KOPT-K1 (cell line): ENCODE data around the gene FAM222B.
A peak's percentile ranks its signal among the peaks of the same experiment; 100 is the strongest.
"Not testable (repeated sequence)": the region's sequence is repeated elsewhere in the genome, so short reads cannot be mapped to it uniquely, and the experiment has no call there.

Experiments used
- H3K27ac ChIP-seq: fragments of 200-600 bp; sonication (generic); 2 replicates; pipeline ENCODE4 v1.5.1; 2016; ENCODE audit warnings: antibody characterized with exemption, mild to moderate bottlenecking, low read depth, low read length; ENCODE audit not compliant: poor library complexity, severe bottlenecking
- H3K36me3 ChIP-seq: fragments of 200-600 bp; sonication (generic); 2 replicates; pipeline ENCODE4 v1.5.1; 2017; ENCODE audit warnings: antibody characterized with exemption, mild to moderate bottlenecking, low read length, moderate library complexity; ENCODE audit not compliant: insufficient read depth
- H3K9me3 ChIP-seq: fragments of 200-600 bp; sonication (generic); 2 replicates; pipeline ENCODE4 v1.5.1; 2017; ENCODE audit warnings: antibody characterized with exemption, low read length, mild to moderate bottlenecking; ENCODE audit not compliant: insufficient read depth, poor library complexity, severe bottlenecking

Gene FAM222B

DNA sequence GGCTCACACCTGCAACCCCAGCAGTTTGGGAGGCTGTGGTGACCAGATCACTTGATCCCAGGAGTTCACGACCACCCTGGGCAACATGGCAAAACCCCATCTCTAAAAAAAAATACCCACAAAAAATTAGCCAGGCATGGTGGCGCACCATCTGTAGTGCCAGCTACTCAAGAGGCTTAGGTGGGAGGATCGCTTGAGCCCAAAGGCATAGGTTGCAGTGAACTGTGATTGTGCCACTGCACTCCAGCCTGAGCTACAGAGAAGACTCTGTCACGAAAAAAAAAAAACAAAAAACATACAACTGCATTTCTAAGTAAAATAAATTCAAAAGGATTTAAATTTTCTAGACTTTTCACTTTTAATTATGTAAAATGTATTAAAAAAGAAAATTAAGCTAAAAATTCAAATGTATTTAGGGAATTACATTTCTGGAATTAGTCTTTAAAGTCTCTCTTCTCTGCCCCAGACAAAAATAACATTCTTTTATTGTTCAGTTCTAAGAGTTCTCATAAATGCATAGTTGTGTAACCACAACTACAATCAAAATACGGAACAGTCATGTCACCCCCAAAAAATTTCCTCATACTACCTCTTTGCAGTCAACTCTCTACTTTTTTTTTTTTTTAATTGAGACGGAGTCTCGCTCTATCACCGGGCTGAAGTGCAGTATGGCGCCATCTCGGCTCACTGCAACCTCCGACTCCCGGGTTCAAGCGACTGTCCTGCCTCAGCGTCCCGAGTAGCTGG lies 14.1 kb downstream of the FAM222B start:
- no peak overlapping the region for H3K27ac ChIP-seq
- H3K9me3 ChIP-seq = no peaks in the 10 kb centered on the region
- H3K36me3 ChIP-seq = peaks cover 24% of the 10 kb centered on the region

DNA sequence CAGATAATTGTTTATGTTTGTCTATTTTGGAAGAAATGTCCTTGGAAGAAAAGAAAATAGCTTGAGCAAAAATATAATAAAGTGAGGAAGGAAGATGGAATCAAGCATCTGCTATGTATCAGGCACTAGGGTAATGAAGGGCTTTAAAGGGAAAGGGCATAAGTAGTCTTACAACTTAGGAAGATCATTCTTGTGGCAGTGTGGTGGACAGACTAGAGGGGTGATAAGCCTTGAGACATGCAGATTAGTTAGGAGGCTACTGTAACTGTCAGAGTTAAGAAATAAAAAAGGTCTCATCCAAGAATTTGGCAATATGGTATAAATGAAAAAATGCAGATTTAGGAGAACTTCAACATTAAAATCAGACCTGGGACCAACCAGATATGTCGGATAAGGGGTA lies 14.9 kb downstream of the FAM222B start:
- Histone ChIP-seq H3K36me3 (peaks cover 24% of the 10 kb centered on the region), H3K27ac (no peak overlapping the region), H3K9me3 (no peaks in the 10 kb centered on the region)

DNA sequence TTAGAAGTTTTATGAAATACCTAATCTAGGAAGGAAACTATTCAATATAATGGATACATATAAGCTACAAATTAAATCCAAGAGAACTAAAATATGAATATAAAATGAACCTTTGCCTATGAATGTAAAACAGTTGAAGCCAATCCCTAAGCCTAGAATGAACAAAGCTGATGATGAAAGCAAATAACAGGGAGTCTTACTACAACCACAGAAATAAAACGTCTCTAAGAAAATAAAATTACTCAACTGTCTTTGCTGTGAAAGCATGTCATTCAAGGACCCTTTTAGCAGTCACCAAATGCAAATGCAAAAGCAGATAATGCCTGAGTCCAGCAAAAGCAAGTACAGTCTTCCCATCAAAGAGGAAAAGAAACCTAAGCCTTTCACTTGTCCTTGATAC lies 23.0 kb downstream of the FAM222B start:
- Histone ChIP-seq H3K27ac (no peak overlapping the region), H3K36me3 (no peaks in the 10 kb centered on the region), H3K9me3 (no peaks in the 10 kb centered on the region)

DNA sequence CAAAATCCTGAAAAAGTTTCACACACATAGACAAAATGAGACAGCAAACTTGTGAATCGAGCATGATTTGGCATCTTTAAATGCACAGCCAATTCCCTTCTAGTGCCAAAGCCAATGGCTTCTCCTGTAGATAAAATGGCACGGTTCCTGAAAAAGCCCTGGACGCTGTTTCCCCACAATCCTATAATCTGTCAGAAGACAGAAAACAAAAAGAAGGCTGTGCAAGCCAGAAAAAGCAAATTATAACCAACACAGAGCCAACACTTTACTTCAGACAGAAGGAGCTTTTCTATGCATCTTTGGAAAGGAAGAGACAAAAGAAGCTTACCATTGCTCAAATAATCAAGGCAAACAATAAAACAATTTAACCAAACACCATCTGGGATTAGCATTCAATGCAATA lies 23.8 kb downstream of the FAM222B start:
- Histone ChIP-seq H3K27ac (no peak overlapping the region), H3K9me3 (no peaks in the 10 kb centered on the region), H3K36me3 (no peaks in the 10 kb centered on the region)

DNA sequence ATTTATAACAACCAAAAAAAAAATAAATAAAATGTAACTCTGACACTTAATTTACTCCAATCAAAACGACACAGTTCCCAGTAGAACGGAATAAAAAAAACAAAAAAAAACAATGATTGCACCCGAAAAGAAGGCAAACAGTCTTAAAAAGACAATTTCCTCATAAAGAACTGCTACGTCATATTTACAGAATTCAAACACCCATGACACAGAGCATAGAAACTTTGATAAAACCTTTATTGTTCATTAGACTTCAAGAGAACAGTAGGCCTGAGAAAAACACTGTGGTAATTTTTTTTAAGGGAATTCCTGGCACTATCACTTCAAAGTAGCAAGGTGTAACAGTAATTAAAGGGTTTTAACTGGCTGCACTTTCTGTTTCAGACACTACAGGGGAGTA lies 26.1 kb downstream of the FAM222B start:
- Histone ChIP-seq H3K9me3 (no peaks in the 10 kb centered on the region), H3K36me3 (no peaks in the 10 kb centered on the region), H3K27ac (no peak overlapping the region)

DNA sequence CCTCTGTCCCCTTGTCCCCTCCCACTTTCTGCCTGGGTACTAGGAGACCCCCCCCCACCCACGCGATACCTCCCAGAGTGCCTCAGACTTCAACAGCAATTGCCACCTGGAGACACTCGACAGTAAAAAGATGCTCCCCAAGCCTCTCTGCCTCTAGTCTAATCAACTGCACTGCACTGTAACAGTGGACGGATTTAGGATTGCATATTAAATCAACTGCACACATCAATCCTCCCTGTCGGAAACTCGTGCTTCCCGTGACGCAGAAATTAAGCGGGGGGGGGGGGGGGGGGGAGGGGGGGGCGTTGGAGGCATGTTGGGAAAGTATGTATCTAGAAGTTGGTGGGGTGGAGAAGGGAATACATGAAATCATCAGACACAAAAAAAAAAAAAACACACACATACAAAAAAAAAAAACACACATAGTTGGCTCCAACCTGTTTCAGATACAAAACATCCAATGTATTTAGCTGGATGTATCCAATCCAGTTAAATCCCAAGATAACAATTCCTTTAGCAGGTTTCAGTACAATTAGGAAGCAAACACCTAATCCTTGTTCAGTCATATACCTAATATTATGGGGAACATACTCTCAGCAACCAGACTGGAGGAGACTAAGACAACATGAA lies 29.7 kb downstream of the FAM222B start:
- no peaks in the 10 kb centered on the region for H3K9me3 ChIP-seq
- H3K27ac ChIP-seq = peak overlapping the region; percentile 82
- no peaks in the 10 kb centered on the region for H3K36me3 ChIP-seq

DNA sequence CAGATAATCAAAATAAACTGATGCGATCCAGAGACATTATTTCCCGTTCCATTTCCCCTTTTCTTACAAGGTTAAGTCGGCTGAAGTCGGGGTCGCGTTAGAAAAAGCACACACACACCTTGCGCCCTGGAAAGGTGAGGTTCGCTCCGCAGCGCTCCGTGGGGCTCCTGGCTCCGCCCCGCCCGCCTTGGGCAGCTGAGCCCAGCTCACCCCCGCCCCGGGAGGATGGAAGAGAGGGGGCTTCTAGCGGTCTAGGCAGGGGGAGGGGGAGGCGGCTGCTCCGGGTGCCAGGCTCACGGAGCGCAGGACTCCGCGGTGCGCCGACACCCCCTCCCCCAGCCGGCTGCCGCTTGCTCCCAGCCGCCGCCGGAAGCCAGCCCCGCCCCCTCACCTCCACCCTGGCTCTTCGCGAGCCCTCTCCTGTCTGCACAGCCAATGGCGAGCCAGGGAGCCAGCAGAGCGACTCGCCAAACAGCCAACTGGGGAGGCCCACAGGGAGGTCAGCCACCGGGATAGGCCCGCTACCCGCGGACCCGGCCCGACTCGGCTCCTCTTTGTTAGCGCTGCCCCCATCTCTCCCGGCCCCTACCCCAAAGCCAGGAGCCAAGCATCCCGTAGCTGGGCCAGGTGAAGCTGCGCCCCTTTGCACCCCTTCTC lies 30.4 kb downstream of the FAM222B start:
- Histone ChIP-seq H3K9me3 (no peaks in the 10 kb centered on the region), H3K36me3 (no peaks in the 10 kb centered on the region), H3K27ac (peak overlapping the region; percentile 82)

DNA sequence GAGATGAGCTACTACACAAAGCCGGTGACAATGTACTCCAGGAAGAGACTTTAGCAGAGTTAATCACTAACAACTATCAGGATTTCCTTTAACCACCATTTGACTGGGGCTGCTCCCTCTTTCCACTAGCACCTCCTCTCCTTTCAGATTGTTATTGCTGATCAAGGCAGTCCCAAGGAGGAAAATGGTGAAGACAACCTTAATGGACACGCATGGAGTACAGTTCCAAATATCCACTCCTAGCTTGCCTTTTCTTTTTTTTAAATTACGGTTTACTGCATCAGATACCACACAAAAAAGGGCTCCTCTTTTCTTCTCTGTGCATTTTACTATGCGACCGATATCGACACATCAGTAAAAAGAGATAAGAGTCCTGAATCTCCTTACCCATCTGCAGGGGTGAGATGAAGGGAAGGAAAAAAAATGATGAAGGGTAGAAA lies 30.9 kb downstream of the FAM222B start:
- Histone ChIP-seq H3K9me3 (no peaks in the 10 kb centered on the region), H3K27ac (peak overlapping the region; percentile 82), H3K36me3 (no peaks in the 10 kb centered on the region)

DNA sequence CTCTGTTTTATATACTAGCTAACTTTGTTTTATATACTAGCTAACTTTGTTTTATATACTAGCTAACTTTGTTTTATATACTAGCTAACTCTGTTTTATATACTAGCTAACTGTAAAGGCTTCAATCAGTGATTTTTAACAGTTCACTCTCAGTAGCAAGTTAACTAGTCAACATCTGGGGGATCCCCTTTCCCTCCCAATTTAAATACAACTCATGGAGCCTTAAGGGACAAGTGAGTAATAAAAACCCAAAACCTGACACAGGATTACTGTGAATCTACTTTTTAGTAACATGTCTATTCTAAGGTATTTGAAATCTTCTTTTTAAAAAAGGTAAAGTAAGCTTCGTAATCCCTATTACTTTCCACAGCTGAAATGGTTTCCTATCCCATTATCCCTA lies 32.2 kb downstream of the FAM222B start:
- Histone ChIP-seq H3K36me3 (peaks cover 10% of the 10 kb centered on the region), H3K27ac (no peak overlapping the region), H3K9me3 (no peaks in the 10 kb centered on the region)

DNA sequence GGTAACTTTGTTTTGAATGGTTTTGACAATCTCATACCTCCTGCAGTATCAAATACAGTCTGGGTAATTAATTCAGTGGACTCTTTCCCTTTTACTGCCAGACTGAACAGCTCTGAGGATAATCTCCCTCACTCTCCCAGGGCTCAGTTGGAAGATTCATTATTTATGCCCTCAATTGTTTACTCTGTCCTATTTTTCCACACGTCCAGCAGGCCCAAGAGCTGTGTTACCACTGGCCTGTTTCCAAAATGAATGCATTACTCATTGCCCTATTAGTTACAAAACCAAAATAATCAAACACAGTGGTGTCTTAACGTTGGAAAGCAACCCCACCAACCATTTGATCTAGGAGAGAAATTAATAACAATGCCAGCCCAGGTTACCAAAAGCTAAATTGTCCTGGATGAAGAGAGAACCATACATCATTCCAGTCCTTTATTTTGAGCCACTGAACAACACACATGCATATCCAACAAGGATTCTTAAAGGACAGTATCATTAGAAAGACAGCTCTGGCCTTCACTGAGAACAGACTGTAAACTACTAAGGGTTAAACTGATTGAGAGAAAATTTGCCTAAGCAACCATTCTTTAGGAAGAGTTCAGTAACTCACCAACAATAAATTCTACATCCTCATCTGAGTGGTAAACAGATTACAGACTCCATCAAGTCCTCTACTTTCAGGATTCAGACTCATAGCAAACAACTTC lies 34.5 kb downstream of the FAM222B start:
- no peaks in the 10 kb centered on the region for H3K9me3 ChIP-seq
- no peak overlapping the region for H3K27ac ChIP-seq
- peaks cover 24% of the 10 kb centered on the region for H3K36me3 ChIP-seq

DNA sequence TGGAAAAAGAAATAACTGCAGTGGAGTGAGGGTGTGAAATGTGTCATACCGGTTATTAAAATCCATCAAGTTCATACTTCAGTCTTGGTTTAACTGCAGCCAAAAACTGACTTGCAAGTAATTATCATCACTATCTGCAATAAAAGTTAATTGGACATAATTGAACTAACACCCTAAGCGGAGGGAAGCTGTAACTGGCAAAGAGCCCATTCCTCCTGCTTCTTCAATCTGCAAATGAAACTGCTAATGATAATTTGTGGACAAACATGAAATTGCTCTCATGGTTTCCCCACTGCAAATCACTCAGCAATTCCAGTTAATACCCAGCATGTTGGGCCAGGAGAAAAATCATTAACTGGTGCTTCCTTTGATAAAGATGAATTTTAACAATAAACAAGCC lies 46.5 kb downstream of the FAM222B start:
- no peaks in the 10 kb centered on the region for H3K9me3 ChIP-seq
- H3K36me3 ChIP-seq = 0 out of 2 replicates have a peak, but pooled peaks cover 5% of the 10 kb centered on the region
- no peak overlapping the region for H3K27ac ChIP-seq

DNA sequence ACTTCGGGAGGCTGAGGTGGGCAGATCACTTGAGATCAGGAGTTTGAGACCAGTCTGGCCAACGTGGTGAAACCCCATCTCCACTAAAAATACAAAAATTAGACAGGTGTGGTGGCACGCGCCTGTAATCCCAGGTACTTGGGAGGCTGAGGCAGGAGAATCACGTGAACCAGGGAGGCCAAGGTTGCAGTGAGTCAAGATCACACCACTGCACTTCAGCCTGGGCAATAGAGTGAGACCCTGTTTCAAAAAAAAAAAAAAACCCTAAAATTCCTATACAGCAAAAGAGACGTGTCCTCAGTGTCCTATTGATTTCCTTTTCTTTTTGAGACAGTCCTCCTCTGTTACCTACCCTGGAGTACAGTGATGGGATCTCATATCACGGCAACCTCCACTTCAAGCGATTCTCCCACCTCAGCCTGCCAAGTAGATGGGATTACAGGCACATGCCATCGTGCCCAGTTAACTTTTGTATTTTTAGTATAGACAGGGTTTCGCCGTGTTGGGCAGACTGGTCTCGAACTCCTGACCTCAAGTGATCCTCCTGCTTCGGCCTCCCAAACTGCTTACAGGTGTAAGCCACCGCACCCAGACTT lies 47.6 kb downstream of the FAM222B start:
- not testable (repeated sequence) for H3K9me3 ChIP-seq, H3K36me3 ChIP-seq, H3K27ac ChIP-seq

DNA sequence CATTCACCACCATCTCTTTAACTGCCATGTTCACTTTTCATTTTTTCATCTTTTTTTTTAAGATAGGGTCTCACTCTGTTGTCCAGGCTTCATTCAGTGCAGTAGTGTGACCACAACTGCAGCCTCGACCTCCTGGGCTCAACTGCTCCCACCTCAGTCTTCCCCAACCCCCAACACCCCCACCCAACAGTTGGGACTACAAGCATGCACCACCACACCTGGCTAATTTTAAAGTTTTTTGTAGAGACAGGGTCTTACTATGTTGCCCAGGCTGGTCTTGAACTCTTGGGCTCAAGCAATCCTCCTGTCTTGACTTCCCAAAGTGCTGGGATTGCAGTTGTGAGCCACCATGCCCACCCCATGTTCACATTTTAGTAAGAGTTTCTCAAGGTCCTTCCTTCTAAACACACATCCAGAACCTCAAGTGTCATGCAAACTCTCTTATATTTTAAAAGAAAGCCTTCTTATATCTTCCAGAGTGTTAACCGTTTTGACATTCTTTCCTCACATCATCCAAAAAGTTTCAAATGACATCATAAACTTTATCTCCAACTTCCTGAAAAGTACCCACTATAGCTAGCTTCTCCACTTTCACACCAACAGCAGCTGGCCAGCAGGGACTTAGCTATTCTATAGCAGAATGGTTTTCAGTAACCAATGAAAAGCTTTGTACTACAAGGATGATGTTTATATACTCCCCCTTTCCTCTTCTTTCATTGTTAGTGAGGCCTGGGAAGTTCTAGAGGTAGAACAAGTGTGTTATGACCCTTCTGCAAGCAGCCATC lies 49.5 kb downstream of the FAM222B start:
- no peak overlapping the region for H3K27ac ChIP-seq
- H3K9me3 ChIP-seq = no peaks in the 10 kb centered on the region
- H3K36me3 ChIP-seq = peaks cover 7% of the 10 kb centered on the region; the same call in 1 of the 2 replicates

DNA sequence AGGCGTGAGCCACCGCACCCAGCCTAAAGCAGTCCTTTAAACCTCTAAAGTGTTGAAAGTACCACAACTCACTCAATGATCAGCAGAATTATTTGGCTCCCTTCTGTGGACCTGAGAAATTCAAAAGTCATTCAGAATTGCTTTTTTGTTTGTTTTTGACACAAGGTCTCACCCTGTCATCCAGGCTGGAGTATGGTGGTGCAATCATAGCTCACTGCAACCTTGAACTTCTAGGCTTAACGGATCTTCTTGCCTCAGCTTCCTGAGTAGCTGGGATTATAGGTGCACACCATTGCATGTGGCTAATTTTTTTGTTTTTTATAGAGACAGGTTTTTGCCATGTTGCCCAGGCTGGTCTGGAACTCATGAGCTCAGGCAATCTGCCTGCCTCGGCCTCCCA lies 54.5 kb downstream of the FAM222B start:
- Histone ChIP-seq H3K9me3 (no peaks in the 10 kb centered on the region), H3K27ac (no peak overlapping the region), H3K36me3 (peaks cover 7% of the 10 kb centered on the region; the same call in 1 of the 2 replicates)
